NCI-H1436 treated with DMSO at 0.1 percent for 48 hours (cell line): ENCODE data around the gene GTPBP1.

Experiments used
- DNase-seq: peaks from one replicate; lab custom pipeline; 2025; lab: John Stamatoyannopoulos, UW

Gene GTPBP1

DNA sequence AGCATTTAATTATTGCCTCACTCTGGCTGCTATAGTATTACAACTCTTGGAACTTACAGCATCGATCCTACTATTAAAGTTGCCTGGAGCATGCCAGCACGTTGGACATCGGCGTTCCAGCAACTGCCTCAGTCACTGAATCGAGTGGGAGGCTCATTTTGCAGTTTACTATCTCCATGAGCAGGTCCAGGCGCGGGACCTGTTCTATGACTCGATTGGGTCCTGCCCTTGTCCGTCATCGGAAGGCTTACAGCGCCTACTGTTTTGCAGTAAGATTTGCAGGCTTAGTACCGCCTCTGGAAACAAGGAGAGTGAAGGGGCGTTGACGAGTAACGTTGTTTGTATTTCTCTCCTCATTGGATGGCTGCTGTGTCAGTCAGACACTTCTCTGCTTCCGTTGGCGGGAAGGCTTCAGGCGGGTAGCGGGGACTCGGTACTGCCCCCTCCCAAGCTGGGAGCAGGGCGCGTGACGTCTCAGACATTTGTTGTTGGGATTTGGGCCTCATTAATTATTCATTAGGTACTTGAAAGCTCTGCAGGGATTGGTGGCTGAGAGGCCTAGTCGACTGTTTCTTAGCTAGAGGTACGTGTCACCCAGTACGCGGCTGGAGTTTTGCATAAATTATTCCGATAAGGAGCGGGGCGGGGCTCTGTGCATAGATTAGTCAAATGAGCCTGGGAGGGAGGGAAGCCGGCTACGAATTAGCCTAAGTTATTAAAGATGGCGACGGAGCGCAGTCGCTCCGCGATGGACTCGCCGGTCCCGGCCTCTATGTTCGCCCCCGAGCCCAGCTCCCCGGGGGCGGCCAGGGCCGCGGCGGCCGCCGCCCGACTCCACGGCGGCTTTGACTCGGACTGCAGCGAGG, at the start of gene GTPBP1:
GTPBP1 (plus strand) TSS at position 710 of the 866 bp plus-strand sequence; CDS start at position 722, 12 bp downstream.
- DNase-seq = peak; percentile 100

DNA sequence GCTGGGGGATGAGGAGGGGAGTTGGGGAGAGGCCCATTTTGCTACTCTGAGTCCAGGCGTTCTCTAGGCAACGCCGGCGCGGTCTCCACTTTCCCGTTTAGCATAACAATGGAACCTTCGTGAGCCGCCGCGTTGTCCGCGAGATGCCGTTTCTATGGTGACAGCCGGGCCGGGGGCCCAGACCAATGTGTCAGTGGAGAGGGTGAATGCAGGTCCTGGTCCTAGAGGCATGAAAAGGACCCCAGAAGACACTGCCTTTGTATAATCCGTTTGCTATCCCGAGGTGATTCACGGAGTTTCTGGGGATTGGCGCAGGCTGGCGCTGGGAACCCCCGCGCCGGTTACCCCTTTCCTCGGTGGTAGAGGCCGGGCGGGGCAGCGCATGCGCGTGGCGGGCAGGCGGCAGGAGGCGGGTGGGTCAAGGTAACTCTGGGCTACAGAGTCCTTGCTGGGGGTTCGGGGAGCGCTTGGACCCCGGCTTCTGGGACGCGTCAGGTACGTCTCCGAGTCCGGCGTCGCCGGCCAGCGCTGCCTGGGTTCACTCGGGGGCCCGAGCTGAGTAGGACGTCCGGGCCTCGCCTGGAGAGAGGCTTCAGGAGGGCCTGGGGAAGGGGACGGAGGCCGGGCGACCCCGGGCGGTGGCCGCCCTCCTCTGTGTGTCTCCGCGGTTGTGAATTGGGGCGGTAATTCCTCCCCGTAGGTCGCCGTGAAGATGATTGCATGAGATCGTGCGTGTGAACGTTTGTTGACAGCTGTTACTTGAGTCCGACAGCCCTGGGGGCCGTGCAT, 49.3 kb upstream of the GTPBP1 start, which contains the start of the genes CBY1 and FAM227A:
CBY1 (plus strand) TSS at position 383 of the 789 bp plus-strand sequence. CDS start 11,417 bp downstream, outside the sequence.
FAM227A (minus strand) TSS at position 137 of the 789 bp plus-strand sequence. CDS start 6,224 bp downstream, outside the sequence.
- peak; percentile 42 for DNase-seq

DNA sequence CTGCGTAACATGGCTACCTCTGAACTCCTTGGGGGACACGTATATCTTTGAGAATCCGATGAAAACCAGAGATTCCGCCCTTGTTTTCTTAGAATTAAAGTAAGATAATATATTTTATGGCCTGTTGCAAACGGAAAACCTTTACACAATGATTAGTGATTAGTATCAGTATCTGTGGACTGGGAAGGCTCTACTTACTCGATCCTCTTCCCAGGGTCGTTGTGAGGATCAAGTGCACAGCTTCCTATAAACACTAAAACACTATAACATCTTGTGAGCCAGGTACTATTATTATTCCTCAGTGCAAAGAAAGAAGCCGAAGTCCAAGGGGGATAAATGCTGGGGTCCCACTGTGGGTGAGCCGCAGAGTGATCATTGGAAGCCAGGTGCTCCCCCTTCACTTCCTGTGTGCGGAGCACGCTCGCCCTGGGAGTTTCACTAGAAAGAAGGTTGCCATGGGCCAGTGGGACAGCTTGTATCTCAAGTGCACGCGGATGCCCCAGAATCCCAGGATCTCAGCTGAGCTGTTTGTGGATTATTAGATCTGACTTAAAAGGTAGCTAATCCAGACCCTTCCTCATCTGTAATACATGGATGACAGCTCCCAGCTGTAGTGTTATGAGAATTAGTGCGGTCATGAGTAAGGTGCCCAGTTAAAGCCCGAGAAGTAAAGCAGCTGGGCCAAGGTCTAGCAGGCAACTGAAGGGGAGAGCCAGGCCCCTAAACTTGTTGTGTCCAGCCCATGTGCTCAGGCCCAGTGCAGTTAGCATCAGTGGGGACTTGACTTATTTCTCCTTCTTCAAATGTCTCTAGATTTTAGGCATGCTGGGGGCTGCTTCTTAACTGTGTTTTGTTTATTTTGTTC, 48.5 kb upstream of the GTPBP1 start:
- DNase-seq = no peak

DNA sequence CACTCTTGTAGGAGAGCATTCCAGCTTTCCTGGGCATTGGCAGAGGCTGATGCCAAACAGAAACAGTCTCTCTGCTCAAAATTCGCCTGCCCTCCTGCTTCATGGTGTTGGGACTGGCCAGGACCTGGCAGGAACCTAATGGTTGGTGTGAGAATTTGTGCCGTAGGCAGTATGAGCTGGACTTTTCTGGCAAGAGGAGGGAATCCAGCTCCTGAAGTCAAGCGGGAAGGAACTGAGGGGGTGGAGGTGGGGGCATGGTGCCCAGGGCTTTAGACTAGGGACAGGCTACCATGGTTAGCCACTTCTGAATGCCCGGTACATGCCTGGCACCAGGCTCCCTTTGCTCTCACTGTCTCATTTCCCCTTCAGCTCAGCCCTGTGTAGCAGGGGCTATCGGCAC, 30.9 kb upstream of the GTPBP1 start:
- DNase-seq = no peak

DNA sequence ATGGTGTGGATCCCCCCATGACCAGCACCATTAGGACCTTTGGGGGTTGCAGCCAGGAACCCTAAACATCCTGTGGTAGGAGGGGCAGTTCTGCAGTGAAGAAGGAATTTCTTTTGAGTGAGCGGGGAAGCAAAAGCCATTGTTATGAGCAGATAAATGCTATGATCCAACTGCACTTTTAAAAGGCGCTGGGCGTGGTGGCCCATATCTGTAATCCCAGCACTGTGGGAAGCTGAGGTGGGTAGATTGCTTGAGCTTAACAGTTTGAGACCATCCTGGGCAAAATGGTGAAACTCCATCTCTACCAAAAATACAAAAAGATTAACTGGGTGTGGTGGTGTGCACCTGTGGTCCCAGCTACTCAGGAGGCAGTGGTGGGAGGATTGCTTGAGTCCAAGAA, 29.9 kb upstream of the GTPBP1 start:
- DNase-seq = no peak

DNA sequence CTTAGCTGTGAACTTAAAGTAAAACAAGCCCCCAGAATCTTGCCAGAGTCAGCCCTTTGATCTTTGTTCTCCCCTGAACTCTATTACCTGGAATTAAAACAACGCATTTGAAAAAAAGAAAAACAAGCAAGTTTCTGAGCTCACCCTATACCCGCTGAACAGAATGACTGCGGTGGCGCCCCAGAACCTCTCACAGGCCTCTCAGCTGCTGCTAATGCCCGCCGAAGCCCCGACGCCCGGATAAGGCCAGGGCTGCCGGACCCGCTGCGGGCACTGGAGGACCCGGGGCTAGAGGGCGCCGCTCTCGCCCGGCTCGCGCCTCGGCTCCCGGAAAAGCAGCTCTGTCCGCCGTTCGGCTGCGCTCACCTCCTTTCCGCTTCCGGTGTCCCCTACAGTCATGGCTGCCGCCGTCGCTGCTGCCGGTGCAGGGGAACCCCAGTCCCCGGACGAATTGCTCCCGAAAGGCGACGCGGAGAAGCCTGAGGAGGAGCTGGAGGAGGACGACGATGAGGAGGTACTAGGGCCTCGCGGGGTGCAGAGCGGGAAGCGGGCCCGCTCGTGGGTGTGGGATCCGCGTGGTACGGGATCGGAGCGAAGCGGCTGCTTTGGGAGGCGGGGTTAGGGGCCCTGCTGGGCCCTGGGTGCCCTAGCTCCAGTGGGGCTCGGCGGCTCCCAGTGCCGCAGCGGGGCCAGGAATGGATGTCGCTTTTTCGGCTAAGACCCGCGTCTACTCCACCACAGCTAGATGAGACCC, 24.0 kb upstream of the GTPBP1 start, which contains the start of gene TOMM22:
TOMM22 (plus strand) TSS at position 376 of the 754 bp plus-strand sequence; CDS start at position 398, 22 bp downstream.
- peak; percentile 17 for DNase-seq

DNA sequence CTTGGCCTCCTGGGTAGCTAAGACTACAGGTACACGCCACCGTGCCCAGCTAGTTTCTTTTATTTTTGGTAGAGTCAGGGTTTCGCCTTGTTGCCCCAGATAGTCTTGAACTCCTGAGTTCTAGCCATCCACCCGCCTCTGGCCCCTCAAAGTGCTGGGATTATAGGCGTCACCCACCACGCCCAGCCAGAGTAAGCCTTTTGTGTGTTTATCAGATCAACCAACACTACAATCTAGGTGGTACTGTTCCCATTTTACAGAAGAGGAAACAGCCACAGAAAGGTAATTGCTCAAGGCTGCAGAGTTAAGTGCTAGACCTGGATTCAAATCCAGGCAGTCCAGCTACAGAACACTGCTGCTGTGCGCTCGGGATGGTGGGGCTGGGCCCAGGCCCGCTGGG, 20.8 kb upstream of the GTPBP1 start:
- DNase-seq = no peak

DNA sequence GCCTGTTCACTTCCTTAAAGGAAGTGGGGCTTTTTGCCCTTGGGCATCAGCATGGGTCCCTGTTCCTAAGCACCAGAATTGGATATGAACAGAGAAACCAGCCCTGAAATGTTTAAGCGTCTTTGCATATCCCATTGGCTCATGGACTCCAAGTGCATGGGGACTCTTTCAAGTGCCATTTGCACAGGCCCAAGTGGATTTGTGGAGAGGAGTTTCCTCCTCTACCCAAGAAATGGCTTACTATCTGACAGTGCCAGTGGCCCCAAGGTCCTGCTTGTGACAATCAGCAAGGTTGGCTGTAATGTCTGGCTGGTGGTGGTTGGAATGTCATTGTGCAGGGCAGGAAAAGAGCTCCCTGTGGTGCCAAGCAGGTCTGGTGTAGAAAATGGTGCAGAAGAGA, 20.0 kb upstream of the GTPBP1 start:
- DNase-seq = no peak

DNA sequence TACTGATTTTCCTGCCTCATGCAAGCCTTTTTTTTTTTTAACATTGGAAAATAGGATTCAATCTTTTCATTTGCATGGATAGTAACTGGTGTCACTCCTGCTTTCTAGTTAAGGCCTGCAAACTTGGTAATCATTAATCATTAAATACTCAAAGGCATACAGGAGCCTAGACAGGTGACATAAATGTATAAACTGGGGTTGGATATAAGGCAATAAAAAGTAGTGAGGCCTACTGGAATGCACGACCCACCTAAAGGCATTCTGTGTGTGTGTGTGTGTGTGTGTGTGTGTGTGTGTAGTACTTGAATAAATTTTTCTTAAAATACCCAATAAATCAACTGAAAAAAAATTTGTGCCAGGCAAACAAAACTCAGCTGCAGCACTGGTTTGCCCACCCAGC, 16.1 kb upstream of the GTPBP1 start:
- no peak for DNase-seq

DNA sequence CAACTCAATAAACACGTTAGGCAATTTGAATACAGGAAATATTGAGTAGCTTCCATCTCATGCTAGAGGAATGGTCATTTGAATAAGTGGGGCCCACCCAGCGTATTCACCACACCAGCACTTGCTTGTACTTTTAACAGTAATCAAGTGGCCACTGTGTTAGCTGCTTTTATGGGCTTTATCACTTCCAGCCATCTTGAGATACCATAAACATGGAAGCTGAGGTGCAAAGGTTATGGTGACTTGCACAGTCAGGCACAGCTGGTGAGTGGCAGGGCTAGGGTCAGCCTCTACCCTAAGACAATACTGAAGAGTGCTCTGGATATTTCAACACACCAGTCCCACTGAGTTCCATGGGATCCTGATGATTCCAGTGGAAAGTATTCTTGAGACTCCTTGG, 11.7 kb upstream of the GTPBP1 start:
- no peak for DNase-seq

DNA sequence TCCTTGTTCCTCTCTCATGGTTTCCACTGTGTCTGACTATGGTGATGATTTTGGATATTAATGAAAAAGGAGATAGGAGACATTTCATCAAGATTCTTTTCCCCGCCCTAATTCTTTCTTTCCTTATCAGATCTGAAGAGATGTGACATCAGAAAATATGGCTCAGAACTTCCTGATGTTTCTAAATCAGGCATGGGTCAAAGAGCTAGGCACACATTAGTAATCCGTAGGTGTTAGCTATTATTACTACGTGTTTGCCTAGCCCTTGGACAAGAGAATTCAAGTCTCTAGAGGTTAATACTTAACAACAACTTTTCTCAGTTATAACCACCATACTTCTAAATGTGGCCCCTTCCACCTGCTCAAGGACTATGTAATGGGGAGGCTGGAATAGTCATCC, 10.8 kb upstream of the GTPBP1 start:
- DNase-seq = no peak

DNA sequence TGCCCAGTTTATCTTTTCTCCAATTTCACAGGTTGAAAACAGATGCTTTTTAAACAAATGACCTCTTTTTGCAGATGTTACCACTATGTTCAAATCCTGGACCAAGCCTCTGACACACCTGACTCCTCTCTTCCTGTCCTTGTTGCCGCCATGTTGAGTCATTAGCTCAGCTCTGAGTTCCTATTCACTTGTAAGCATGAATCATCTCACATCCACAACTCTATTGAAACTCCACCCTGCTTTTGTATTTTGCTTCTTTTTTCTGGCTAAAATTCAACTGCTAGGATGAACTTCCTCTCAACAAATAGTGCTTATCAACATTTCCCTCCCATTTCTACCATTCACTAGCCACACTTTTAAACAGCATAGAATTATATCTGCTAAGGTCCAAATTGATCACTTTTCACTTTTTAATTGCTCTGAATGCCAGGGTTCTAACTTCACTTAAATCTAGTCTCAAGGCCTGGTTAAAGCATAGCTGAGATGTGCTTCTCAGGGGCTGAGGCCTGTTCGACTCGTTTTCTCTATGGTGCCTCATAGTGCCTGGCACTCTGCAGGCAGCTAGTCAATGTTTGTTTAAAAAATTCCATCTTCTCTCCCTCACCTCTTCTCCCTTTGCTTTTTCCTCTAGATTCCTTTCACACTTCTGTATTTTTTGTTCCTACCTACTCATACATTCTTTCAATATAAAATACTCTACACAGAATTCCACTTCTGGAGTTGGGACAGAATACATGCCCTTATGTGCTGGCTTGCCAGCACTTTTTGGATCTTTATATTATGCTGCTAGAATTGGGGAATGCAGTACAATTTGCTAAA, 8.9 kb upstream of the GTPBP1 start:
- DNase-seq = no peak

DNA sequence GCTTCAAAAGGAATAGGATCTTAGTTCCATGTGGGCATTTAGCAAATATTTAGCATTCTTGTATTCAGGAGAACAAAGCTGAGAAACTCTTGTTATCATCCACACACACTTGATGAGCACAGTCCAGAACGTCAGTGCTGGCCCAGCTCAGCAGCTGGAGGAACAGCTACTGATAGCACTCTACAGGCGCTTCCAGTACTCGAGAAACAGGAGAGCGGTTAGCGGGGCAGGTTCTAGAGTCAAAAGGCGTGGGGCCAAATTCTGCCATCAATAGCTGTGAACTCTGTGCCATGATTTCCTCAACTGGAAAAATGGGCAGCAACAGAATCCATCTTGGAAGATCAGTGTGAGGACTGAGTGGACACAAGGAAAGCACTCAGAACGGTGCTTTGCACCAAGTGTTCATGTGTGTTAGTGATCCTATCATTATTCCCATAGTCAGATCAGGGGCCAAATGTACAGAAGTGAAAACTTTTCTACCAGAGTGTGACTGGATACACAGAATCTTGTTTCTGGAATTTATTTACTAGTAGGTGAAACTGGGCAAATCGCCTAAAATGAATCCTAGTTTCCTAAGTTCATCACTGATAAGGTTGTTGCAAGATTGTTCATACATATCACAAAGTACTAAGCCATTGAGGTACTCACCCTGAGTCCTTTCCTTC, 8.2 kb upstream of the GTPBP1 start:
- DNase-seq = no peak

DNA sequence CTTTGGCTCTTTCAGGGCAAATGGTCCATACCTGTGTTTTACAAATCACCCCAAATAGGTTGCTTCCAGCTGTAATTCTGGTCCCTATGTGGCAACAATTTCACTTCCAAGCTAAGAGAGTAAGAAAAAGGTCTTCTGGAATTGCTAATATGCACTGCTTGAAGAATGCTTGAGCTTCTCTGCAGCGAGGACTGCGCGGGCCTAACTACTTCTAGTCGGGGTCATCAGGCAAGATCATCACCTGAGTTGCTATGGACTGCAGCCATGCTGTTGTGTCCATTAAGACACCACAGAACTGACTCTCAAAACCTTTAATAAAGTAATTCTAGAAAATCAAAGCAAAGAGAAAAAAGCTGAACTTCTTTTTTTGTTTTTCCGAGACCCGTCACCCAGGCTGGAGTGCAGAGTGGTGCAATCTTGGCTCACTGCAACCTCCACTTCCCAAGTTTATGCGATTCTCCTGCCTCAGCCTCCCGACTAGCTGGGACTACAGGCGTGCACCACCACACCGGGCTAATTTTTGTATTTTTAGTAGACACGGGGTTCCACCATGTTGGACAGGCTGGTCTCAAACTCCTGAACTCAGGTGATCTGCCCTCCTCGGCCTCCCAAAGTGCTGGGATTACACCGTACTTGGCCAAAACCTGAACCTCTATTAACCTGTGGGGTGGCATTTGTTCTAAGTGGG, 7.2 kb upstream of the GTPBP1 start:
- no peak for DNase-seq

DNA sequence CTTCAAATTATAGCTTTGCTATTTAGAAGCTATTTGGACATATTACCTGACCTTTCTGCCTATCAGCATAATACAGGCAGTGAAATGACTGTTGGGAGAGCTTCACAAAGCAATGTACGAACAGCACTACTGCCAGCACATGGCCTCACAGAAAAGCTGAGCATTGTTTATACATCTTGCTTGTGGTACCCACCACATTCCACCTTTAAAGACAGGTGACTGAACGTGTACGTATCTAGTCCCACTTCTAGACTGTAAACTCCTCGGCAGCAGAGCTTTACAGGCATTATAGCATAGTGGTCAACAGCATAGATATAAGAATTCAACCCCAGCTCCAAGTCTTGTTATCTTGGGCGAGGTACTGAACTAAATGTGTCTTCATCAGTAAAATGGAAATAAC, 6.6 kb upstream of the GTPBP1 start:
- no peak for DNase-seq

DNA sequence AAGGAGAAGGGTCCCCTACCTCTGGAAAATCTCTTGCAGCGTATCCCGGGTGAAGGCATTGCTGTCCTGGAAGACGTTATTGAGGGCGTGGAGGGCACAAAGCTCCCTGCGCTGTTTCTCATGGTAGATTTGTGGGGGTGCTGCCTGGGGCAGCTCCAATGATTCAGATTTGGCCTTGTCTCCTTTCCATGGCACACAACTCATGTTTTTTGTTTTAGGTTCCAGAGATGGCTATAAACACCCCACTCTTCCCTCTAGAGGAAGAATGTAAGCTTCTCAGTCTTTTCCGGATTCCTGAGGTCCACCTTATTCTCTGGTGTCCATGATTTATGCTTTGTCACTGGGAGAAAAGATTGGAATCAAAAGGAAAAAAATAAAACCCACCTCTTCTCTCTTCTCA, 6.0 kb upstream of the GTPBP1 start:
- no peak for DNase-seq

DNA sequence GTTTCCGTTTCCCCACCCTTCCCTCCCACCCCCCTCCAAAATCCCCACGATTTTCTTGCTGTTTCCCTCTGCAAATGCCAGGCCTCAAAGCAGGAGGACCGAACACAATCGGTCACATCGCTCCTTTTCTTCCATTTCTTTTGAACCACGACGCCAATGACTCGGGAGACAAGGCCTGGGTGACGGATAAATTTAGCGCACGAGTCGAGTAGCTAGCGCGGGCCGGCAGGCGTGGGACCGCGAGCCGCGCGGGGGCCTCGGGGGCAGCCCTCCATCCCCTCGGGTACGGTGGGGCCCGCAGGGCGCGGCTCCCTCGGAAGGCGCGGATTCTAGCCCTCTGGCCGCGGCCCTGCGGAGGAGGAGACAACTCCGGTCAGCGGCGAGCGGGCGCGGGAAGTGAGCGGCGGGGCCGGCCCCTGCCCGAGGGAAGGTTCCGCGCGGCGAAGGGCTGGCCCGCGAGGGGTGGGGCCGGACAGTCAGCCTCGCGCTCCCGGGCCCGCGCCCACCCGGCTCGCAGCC, 5.4 kb upstream of the GTPBP1 start:
- DNase-seq = no peak

DNA sequence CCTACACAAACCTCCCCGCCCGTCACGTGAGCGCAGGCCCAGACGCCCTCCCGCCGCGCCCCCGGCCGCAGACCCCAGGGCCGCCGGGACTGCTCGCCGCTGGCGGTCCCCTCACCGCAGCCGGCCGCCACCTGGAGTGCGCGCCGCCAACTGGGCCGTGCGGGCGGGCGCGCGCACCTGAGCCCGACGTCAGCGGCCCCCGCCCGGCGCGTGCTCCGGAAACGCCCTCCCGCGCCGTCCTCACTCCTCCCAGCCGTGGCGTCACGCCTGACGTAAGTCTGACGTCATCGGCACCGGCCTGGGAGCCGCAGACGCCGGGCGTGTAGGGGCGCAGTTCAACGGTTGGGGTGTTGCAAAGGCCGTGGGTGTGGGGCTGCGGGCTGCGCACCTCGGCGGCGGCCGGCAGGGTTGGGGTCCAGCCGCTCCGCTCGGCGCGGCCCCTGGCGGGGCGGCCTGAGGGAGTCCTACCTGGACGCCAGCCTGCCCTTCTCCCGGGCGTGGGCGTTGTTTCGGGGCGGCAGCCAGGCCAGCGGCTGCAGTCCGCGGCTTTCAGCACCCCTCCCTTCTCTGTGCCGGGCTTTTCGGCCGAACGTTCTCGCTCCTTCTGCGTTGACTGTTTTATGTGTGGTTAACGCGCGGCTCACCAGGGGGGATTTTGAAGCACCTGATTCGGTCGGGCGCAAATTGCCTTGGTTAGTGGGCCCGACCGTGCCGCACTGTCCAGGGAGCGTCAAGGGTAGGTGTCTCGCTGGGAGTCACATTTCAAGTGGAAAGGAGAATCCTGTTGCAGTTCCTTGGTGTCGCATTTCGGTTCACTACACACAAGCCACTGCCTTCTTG, 4.7 kb upstream of the GTPBP1 start, which contains the start of gene JOSD1:
JOSD1 (minus strand) TSS at position 155 of the 840 bp plus-strand sequence. CDS start 956 bp downstream, outside the sequence.
- DNase-seq = peak; percentile 39
